ENCODE data around the gene P3H3.

Gene P3H3

GRCh38 chr12:6827982-6828780 lies at the start of gene P3H3 (continued):
- TF ChIP-seq ZSCAN5A (tag by site-specific recombination; IDR thresholded peaks at IDR 0.05) (0 out of 2 replicates have a peak, but pooled peaks have one; percentile 28), ZSCAN16 (tag by site-specific recombination; IDR thresholded peaks at IDR 0.05) (no peak), ZNF561 (tag by site-specific recombination; IDR thresholded peaks at IDR 0.05; ENCODE audit: borderline replicate concordance) (no peak), ZNF600 (tag by site-specific recombination; IDR thresholded peaks at IDR 0.05) (peak; percentile 30), ZNF2 (tag by site-specific recombination; IDR thresholded peaks at IDR 0.05) (0 out of 2 replicates have a peak, but pooled peaks have one; percentile 13), MYNN (tag by site-specific recombination; IDR thresholded peaks at IDR 0.05; ENCODE audit: borderline replicate concordance) (no peak), ZNF639 (tag by site-specific recombination; IDR thresholded peaks at IDR 0.05) (peak; percentile 95), ZNF391 (tag by site-specific recombination; IDR thresholded peaks at IDR 0.05; ENCODE audit: borderline replicate concordance, low read depth) (peak; percentile 63; the same call in 1 of the 2 replicates), ZNF626 (tag by site-specific recombination; IDR thresholded peaks at IDR 0.05) (no peak), ZBTB6 (tag by site-specific recombination; IDR thresholded peaks at IDR 0.05) (peak; percentile 68; the same call in 1 of the 2 replicates), ZNF148 (tag by site-specific recombination; IDR thresholded peaks at IDR 0.05; ENCODE audit: borderline replicate concordance) (no peak; the same call in 1 of the 2 replicates), ZNF10 (tag by site-specific recombination; IDR thresholded peaks at IDR 0.05) (no peak; the same call in 1 of the 2 replicates), ZSCAN18 (tag by site-specific recombination; IDR thresholded peaks at IDR 0.05) (no peak), ZFHX2 (tag by site-specific recombination; conservative IDR thresholded peaks at IDR 0.05) (no peak), EGR2 (tag by site-specific recombination; IDR thresholded peaks at IDR 0.05; ENCODE audit: low read depth) (peak; percentile 55), MZF1 (tag by site-specific recombination; IDR thresholded peaks at IDR 0.05; ENCODE audit: borderline replicate concordance) (peak; percentile 42; the same call in 1 of the 2 replicates), ZNF521 (tag by site-specific recombination; IDR thresholded peaks at IDR 0.05) (no peak), OVOL3 (tag by site-specific recombination; IDR thresholded peaks at IDR 0.05) (no peak), ZNF169 (tag by site-specific recombination; IDR thresholded peaks at IDR 0.05) (no peak), ZBTB49 (tag by site-specific recombination; IDR thresholded peaks at IDR 0.05; ENCODE audit: low read depth) (no peak), ZNF560 (tag by site-specific recombination; IDR thresholded peaks at IDR 0.05; ENCODE audit: borderline replicate concordance) (no peak), ZNF26 (tag by site-specific recombination; IDR thresholded peaks at IDR 0.05) (no peak), ATF2 (tag by site-specific recombination; IDR thresholded peaks at IDR 0.05; ENCODE audit: low read depth) (peak; percentile 45; the same call in 1 of the 2 replicates), ZNF214 (tag by site-specific recombination; IDR thresholded peaks at IDR 0.05; ENCODE audit: borderline replicate concordance) (no peak)
